BE2C (cell line): Measurements from ENCODE around the gene CLEC3B.

ENCODE experiments used
- DNase-seq: peaks from one replicate; pipeline ENCODE4 v3.0.0-alpha.2; 2020
- H3K27me3 ChIP-seq: fragments of 250-450 bp; sonication (Bioruptor Pico); 2 replicates; pipeline ENCODE4 v1.5.1; 2020; ENCODE audit warnings: mild to moderate bottlenecking
- H3K36me3 ChIP-seq: fragments of 250-450 bp; sonication (Bioruptor Pico); 2 replicates; pipeline ENCODE4 v1.5.1; 2020; ENCODE audit warnings: mild to moderate bottlenecking
- H3K4me1 ChIP-seq: fragments of 250-450 bp; sonication (Bioruptor Pico); 2 replicates; pipeline ENCODE4 v1.5.1; 2020
- H3K4me3 ChIP-seq: 2 replicates; pipeline ENCODE4 v1.5.1; 2011; ENCODE audit warnings: low read depth, low read length
- H3K9me3 ChIP-seq: fragments of 250-450 bp; sonication (Bioruptor Pico); 2 replicates; pipeline ENCODE4 v1.5.1; 2020
- CTCF ChIP-seq: IDR thresholded peaks from 2 replicates; pipeline ENCODE4 v1.5.1; 2012; ENCODE audit warnings: mild to moderate bottlenecking, low read depth, low read length

The CLEC3B gene

GRCh38 chr3:45079715-45080114 is 53.6 kb downstream of the CLEC3B start:
- Histone ChIP-seq H3K4me3 (no peak overlapping the region), H3K9me3 (no peaks in the 10 kb centered on the region), H3K36me3 (no peaks in the 10 kb centered on the region), H3K4me1 (no peaks in the 10 kb centered on the region), H3K27me3 (no peaks in the 10 kb centered on the region)
- TF ChIP-seq CTCF: no peak
- no peak for DNase-seq

GRCh38 chr3:45080824-45081223 is 54.7 kb downstream of the CLEC3B start:
- no peaks in the 10 kb centered on the region for H3K4me1 ChIP-seq
- H3K36me3 ChIP-seq: no peaks in the 10 kb centered on the region
- no peak for DNase-seq
- H3K4me3 ChIP-seq: no peak overlapping the region
- TF ChIP-seq CTCF: no peak
- no peaks in the 10 kb centered on the region for H3K9me3 ChIP-seq
- H3K27me3 ChIP-seq: no peaks in the 10 kb centered on the region

- Histone ChIP-seq H3K27me3 (no peaks in the 10 kb centered on the region), H3K4me1 (no peaks in the 10 kb centered on the region), H3K9me3 (no peaks in the 10 kb centered on the region), H3K36me3 (no peaks in the 10 kb centered on the region), H3K4me3 (no peak overlapping the region)
- DNase-seq: no peak
- no peak for TF ChIP-seq CTCF
Measured at GRCh38 chr3:45081506-45082141, 55.5 kb downstream of the CLEC3B start.

GRCh38 chr3:45082142-45082538 is 56.0 kb downstream of the CLEC3B start:
- no peaks in the 10 kb centered on the region for H3K36me3 ChIP-seq
- no peak for DNase-seq
- H3K27me3 ChIP-seq: no peaks in the 10 kb centered on the region
- no peak overlapping the region for H3K4me3 ChIP-seq
- no peak for TF ChIP-seq CTCF
- no peaks in the 10 kb centered on the region for H3K9me3 ChIP-seq
- no peaks in the 10 kb centered on the region for H3K4me1 ChIP-seq

GRCh38 chr3:45083023-45083422 is 56.9 kb downstream of the CLEC3B start:
- H3K27me3 ChIP-seq: no peaks in the 10 kb centered on the region
- no peaks in the 10 kb centered on the region for H3K9me3 ChIP-seq
- H3K4me3 ChIP-seq: no peak overlapping the region
- DNase-seq: no peak
- no peak for TF ChIP-seq CTCF
- H3K36me3 ChIP-seq: no peaks in the 10 kb centered on the region
- H3K4me1 ChIP-seq: no peaks in the 10 kb centered on the region

GRCh38 chr3:45084361-45084760 is 58.3 kb downstream of the CLEC3B start:
- H3K27me3 ChIP-seq: no peaks in the 10 kb centered on the region
- DNase-seq: no peak
- H3K9me3 ChIP-seq: no peaks in the 10 kb centered on the region
- H3K4me3 ChIP-seq: no peak overlapping the region
- no peaks in the 10 kb centered on the region for H3K36me3 ChIP-seq
- no peaks in the 10 kb centered on the region for H3K4me1 ChIP-seq
- TF ChIP-seq CTCF: no peak
